Epithelial cell of prostate (primary cell): Measurements from ENCODE around the gene ASTN1.
A peak's percentile ranks its signal among the peaks of the same experiment; 100 is the strongest.

Source experiments
- DNase-seq: peaks from one replicate; pipeline ENCODE4 v3.0.0-alpha.2; 2011; ENCODE audit warnings: low read depth, low spot score
- H3K27ac ChIP-seq: fragments of 450-650 bp; 2 replicates; pipeline ENCODE4 v1.5.1; 2017; ENCODE audit warnings: mild to moderate bottlenecking

The ASTN1 gene

GRCh38 chr1:177164380-177165068 lies at the start of gene ASTN1:
Gene ASTN1 (minus strand): TSS chr1:177164712. CDS start chr1:177164676, 36 bp downstream.
- H3K27ac ChIP-seq: no peak within 1 kb of the TSS

GRCh38 chr1:177211231-177211630 lies 46.7 kb upstream of the ASTN1 start:
- H3K27ac ChIP-seq: no peak overlapping the region
- no peak for DNase-seq

More at GRCh38 chr1:177164380-177165068, at the start of gene ASTN1:
- DNase-seq: no peak

- H3K27ac ChIP-seq: peak overlapping the region; percentile 41
- DNase-seq: no peak
These were observed 45.6 kb upstream of the ASTN1 start for GRCh38 chr1:177210071-177210470.

DNA sequence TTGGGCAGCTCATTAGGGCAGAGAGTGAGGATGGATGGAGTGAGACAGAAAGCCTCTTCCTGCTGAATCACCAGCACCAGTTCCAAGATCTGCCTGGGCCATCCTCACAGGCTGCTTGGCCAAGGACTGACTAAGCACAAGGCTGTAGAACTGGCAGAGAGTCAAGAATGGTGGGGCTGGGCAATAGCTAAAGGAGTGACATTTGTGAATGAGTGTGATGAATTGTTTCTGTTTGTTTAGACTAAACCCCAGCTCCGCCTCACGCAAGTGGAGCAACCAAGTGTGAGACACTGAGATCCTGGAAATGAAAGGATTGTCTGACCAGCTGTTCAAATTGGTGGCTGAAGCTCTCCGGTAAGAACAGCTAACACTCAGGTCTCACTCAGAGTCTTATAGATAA lies 44.8 kb upstream of the ASTN1 start:
- DNase-seq: peak; percentile 98
- peak overlapping the region; percentile 41 for H3K27ac ChIP-seq

GRCh38 chr1:177208920-177209319 lies 44.4 kb upstream of the ASTN1 start:
- DNase-seq: no peak
- peak overlapping the region; percentile 41 for H3K27ac ChIP-seq

DNA sequence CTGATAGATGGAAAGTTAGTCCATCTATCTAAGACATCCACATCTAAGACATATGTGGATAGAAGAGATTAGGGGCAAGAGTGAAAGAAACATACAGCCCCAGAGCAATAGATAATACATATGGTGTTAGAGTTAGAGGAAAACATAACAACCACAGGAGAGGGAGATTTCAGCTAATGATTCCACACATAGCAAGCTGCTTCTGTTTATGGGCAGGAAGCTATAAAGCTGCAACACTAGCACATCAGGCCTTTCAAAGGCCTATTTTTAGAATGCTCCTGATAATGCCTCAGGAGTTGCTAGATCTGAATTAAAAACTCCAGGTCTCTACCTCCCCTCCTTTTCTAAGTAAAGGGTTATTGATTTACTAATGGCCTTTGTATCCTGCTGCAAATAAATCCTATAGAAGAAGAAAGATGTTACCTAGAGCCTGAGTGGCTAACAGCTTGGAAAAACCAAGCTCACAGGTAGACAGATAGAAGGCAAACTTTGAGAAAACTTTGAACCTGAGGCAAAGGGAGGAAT lies 42.4 kb upstream of the ASTN1 start:
- H3K27ac ChIP-seq: no peak overlapping the region
- no peak for DNase-seq

- no peak for DNase-seq
- no peak overlapping the region for H3K27ac ChIP-seq
These were observed 35.8 kb upstream of the ASTN1 start for GRCh38 chr1:177200290-177200689.

DNA sequence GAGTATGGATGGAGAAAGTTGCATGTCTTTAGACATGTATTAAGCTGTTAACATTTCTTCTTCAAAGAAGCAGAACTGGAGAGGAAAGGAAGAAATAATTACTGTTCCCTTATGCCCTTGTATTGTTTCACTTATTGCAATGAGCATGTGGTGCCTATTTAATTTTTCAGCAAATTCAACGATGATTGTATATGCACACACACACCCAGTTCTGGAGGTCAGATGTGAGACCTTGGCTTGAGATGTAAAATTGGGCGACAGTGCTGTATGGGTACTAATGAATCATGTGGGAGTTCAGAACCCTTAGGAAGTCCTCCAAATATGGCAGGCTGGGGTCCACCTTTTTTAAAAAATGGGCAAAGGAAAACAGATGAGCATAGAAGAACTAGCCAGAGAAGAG lies 33.7 kb upstream of the ASTN1 start:
- no peak for DNase-seq
- no peak overlapping the region for H3K27ac ChIP-seq

GRCh38 chr1:177190308-177190970 lies 25.9 kb upstream of the ASTN1 start:
- H3K27ac ChIP-seq: no peak overlapping the region
- no peak for DNase-seq

GRCh38 chr1:177186639-177187038 lies 22.1 kb upstream of the ASTN1 start:
- H3K27ac ChIP-seq: no peak overlapping the region
- DNase-seq: no peak

- no peak for DNase-seq
- H3K27ac ChIP-seq: no peak overlapping the region
These were observed 20.7 kb upstream of the ASTN1 start for GRCh38 chr1:177185209-177185608.

- DNase-seq: no peak
- H3K27ac ChIP-seq: no peak overlapping the region
These were observed 19.3 kb upstream of the ASTN1 start for GRCh38 chr1:177183836-177184235.

GRCh38 chr1:177181631-177182291 lies 17.2 kb upstream of the ASTN1 start:
- no peak overlapping the region for H3K27ac ChIP-seq
- DNase-seq: no peak

GRCh38 chr1:177181280-177181630 lies 16.7 kb upstream of the ASTN1 start:
- no peak overlapping the region for H3K27ac ChIP-seq
- no peak for DNase-seq

DNA sequence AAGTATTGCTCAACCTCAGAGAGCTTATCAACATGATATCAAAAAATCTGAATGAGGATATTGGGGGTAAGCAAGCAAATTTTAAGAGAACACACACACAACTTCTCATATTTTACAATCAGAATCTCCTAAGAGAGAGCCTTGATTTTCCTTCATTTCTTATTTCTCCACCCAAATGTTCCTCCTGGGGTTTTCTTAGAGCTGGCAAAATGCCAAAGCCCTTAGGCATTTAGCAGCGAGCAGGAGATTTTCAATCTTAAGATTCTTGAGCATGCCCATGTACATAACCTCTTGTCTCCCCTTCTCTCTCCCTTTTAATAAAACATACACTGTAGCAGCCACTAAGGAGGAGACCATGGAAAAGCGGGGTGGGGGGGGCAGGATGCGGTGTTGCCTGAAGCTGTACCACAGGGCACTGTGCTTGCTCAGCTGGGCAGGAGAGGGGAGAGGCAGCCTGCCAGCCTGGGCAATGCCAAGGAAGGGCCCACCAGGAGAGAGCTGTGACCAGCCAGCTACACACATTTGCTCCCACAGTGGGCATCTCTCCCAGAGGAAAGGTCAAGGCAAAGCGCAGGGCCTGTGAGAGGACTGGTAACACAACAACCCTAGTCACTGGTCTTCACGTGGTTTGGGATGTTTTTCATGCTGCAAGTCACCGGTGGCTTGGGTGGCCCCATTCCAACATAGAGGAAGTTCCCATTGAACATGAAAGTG lies 10.6 kb upstream of the ASTN1 start:
- H3K27ac ChIP-seq: no peak overlapping the region
- DNase-seq: no peak

DNA sequence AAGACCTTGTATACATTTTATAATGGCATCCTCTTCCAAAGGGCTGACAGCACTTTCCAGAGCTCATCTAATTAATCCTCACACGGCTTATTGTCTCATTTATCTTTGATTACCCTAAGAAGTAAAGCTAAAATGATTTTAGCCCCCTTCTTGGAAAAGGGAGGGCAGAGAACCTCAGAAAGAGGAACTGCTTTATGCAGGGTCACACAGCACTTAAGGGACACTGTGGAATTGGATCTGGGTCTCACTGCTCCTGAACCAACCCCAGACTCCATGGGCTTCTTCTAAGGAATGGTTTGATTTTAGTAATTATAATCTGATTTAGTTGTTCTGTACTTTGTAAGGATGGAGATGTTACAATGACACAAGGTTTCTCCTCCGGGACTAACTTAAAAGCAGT lies 9.5 kb upstream of the ASTN1 start:
- no peak for DNase-seq

DNA sequence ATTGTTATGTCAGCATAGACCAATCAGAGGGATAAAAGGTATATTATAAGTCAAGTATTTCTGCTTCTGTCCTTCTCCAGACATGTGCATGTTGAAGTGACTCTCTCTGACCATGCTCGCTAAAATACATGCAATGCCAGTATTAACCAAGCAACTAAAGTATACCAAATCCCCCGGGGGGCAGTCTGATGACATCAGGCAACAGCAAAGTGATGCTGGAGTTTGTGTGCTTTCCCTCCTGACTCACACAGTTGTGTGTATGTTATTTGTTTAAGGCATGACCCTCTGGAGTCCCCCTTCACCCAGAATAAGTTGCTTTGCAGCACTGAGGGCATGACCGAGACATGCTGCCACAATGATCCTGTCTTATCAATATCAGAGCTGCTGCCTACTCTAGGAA lies 8.4 kb upstream of the ASTN1 start:
- no peak for DNase-seq
- H3K27ac ChIP-seq: no peak overlapping the region

More for the DNA sequence above, 9.5 kb upstream of the ASTN1 start:
- H3K27ac ChIP-seq: no peak overlapping the region

DNA sequence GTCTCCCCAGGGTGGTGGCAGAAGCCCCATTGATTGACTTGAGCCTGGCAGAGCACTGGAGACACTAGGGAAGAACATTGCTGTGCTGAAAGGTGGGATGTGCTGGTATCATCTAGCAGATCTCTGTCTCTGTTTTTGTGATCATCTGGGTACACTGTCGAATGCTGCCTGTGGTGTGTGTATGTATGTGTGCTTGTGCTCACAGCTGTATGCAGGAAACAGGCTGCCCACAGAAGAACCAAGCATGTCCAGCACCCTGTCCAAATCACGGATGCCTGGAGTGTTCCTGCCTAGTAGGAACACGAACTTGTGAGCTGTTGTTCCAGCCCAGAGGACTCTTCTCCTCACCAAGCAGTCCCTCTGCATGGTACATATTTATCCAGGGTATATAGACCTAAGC lies 7.8 kb upstream of the ASTN1 start:
- DNase-seq: no peak
- no peak overlapping the region for H3K27ac ChIP-seq

DNA sequence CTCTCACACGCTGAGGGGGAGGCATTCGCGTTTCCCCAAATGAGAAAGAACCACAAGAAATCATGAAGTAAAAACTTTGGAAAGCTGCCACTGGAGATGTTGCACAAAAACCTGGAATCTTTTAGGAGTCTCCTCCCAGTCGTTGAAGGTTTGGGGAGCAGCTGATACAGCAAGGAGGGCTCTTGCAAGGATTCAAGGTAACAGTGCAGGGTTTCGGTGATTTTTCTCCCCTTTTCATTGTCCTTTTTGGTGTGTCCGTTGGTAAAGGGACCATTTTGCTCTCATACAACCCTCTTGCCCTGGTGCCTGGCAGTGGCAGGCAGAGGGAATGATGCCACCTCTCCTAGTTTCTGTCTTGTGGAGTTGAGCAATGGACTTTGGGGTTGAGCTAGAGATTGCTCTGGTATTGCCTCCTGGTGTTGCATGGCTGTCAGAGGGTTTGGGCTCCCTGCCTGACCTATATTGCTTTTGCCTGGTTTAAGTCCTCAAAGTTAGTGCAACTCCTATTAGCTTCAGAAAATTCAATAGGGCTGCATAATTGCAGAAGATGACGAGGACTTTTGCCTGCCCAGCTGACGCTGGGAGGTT lies 7.1 kb upstream of the ASTN1 start:
- no peak for DNase-seq
- H3K27ac ChIP-seq: no peak overlapping the region
